ENCODE data around the gene KCNA1.

- TF ChIP-seq CTCF (conservative IDR thresholded peaks at IDR 0.05; ENCODE audit: low read depth, low read length) (no peak), EZH2 (IDR thresholded peaks at IDR 0.05; ENCODE audit: borderline replicate concordance, low read depth, low read length, poor library complexity, severe bottlenecking) (no peak)
Measured at GRCh38 chr12:4871514-4871913, 38.2 kb upstream of the KCNA1 start.

Measured in A673 (cell line).